Measurements from ENCODE around the gene METTL24. TPM values are rescaled to one million over a fixed set of nuclear protein-coding genes. Genes with fewer than 3 reads are reported as not detected.

The METTL24 gene
- total and polyA plus RNA-seq, 2 of the 13 experiments (the other 11 are each of a cell fraction or from before 2014, with no cell fraction given) = not detected

- TF ChIP-seq ZNF34 (CRISPR knock-in tag; IDR thresholded peaks at IDR 0.05; ENCODE audit: borderline replicate concordance) (no peak), SNRNP70 (IDR thresholded peaks at IDR 0.05; ENCODE audit: low read depth, low read length) (no peak), ZBTB7A (CRISPR knock-in tag; IDR thresholded peaks at IDR 0.05) (no peak), ZNF251 (CRISPR knock-in tag; IDR thresholded peaks at IDR 0.05) (no peak), TBX3 (IDR thresholded peaks at IDR 0.05; ENCODE audit: borderline replicate concordance) (no peak), ZNF446 (CRISPR knock-in tag; IDR thresholded peaks at IDR 0.05) (no peak), TOPORS (CRISPR knock-in tag; IDR thresholded peaks at IDR 0.05) (no peak), TRIM24 (CRISPR knock-in tag; IDR thresholded peaks at IDR 0.05) (no peak), RXRA (CRISPR knock-in tag; IDR thresholded peaks at IDR 0.05) (no peak; the same call in 1 of the 2 replicates), MTF2 (CRISPR knock-in tag; IDR thresholded peaks at IDR 0.05; ENCODE audit: borderline replicate concordance) (no peak), MAFG (CRISPR knock-in tag; IDR thresholded peaks at IDR 0.05) (no peak), CC2D1A (CRISPR knock-in tag; IDR thresholded peaks at IDR 0.05) (no peak), RCOR2 (CRISPR knock-in tag; IDR thresholded peaks at IDR 0.05) (peak; percentile 57), PPARG (CRISPR knock-in tag; conservative IDR thresholded peaks at IDR 0.05) (peak; percentile 95), FOXO1 (CRISPR knock-in tag; IDR thresholded peaks at IDR 0.05) (peak; percentile 65; the same call in 1 of the 2 replicates), KAT7 (CRISPR knock-in tag; IDR thresholded peaks at IDR 0.05; ENCODE audit: borderline replicate concordance) (no peak), ZMAT3 (CRISPR knock-in tag; conservative IDR thresholded peaks at IDR 0.05) (no peak), SKI (IDR thresholded peaks at IDR 0.05; ENCODE audit: partially characterized antibody) (peak; percentile 29), ZMYM4 (CRISPR knock-in tag; IDR thresholded peaks at IDR 0.05) (peak; percentile 80), ZNF670 (CRISPR knock-in tag; IDR thresholded peaks at IDR 0.05; ENCODE audit: borderline replicate concordance) (no peak), ZNF383 (CRISPR knock-in tag; IDR thresholded peaks at IDR 0.05; ENCODE audit: borderline replicate concordance) (no peak), RARG (CRISPR knock-in tag; IDR thresholded peaks at IDR 0.05; ENCODE audit: low read depth) (no peak), ZNF790 (CRISPR knock-in tag; IDR thresholded peaks at IDR 0.05; ENCODE audit: borderline replicate concordance) (no peak), U2AF1 (optimal IDR thresholded peaks at IDR 0.05; ENCODE audit: low read depth, low read length) (no peak), ZNF629 (CRISPR knock-in tag; conservative IDR thresholded peaks at IDR 0.05) (peak; percentile 81), ARID4A (CRISPR knock-in tag; IDR thresholded peaks at IDR 0.05; ENCODE audit: borderline replicate concordance) (no peak), PHF20 (CRISPR knock-in tag; IDR thresholded peaks at IDR 0.05) (no peak), HNF4G (IDR thresholded peaks at IDR 0.05; ENCODE audit: borderline replicate concordance, low read depth, low read length) (peak; percentile 65), HNF4G (CRISPR knock-in tag; IDR thresholded peaks at IDR 0.05; ENCODE audit: borderline replicate concordance, low read depth) (peak; percentile 25; the same call in 1 of the 2 replicates), SMARCC2 (IDR thresholded peaks at IDR 0.05) (no peak), YEATS2 (CRISPR knock-in tag; IDR thresholded peaks at IDR 0.05; ENCODE audit: borderline replicate concordance) (peak; percentile 26; the same call in 1 of the 2 replicates), MAX (IDR thresholded peaks at IDR 0.05) (no peak)
Measured at GRCh38 chr6:110385458-110385863, 27.3 kb upstream of the METTL24 start (continued).

Data from HepG2 (cell line).